ENCODE data around the gene CYBA. TPM values are rescaled to one million over a fixed set of nuclear protein-coding genes. Genes with fewer than 3 reads are reported as not detected.

Gene CYBA
- polyA plus RNA-seq, 3 donors: 1,168 to 2,376 (median 2,092) TPM

- Mint-ChIP-seq H3K36me3 (peaks cover 28 to 48% of the 10 kb centered on the region in 2 donors), H3K4me3 (peak overlapping the region; percentile 92 to 97), H3K27ac (peak overlapping the region; percentile 87 to 96 (median 94)), H3K27me3 (ENCODE audit: low read depth in 3 of 3) (peaks cover 0 to 2% (median 0%) of the 10 kb centered on the region in 3 donors), H3K4me1 (peaks cover 36% of the 10 kb centered on the region), H3K9me3 (peaks cover 0 to 4% (median 0%) of the 10 kb centered on the region in 7 donors)
- peak overlapping the region; percentile 83 to 97 for H3K27ac ChIP-seq (ENCODE audit: low read depth in 1 of 2, low read length in 2 of 2)
- WGBS (ENCODE audit: insufficient coverage): 56% methylated on average over 19 of the region's 20 CpGs
- H3K9ac ChIP-seq (ENCODE audit: insufficient read depth, low read length, poor library complexity, severe bottlenecking): peak overlapping the region; percentile 93
- intact Hi-C loops (cut with micrococcal nuclease): no loop called here
- peaks cover 62% of the 10 kb centered on the region for H3K79me2 ChIP-seq (ENCODE audit: insufficient read depth, low read length)
- peak overlapping the region; percentile 79 to 100 (median 81) for H3K4me3 ChIP-seq (replicated peaks in 1 of 3; ENCODE audit: low read depth in 2 of 3, low read length in 3 of 3)
- no peaks in the 10 kb centered on the region for H3K9me3 ChIP-seq (replicated peaks in 1 of 2; ENCODE audit: control insufficient read depth in 1 of 2, insufficient read depth in 1 of 2, low read length in 2 of 2)
- H3K27me3 ChIP-seq (ENCODE audit: control insufficient read depth in 2 of 2, insufficient read depth in 2 of 2, low read length in 2 of 2): no peaks in the 10 kb centered on the region
- H3K36me3 ChIP-seq (replicated peaks in 1 of 2; ENCODE audit: control insufficient read depth in 1 of 2, insufficient read depth in 2 of 2, low read length in 2 of 2): peaks cover 32 to 39% of the 10 kb centered on the region in 2 donors
- TF ChIP-seq CTCF (IDR thresholded peaks at IDR 0.05): no peak
- peaks cover 45 to 53% of the 10 kb centered on the region in 2 donors for H3K4me1 ChIP-seq (ENCODE audit: control insufficient read depth in 1 of 2, insufficient read depth in 2 of 2, low read length in 2 of 2)
- H4K20me1 ChIP-seq (ENCODE audit: insufficient read depth, low read length): peaks cover 64% of the 10 kb centered on the region
- H2AFZ ChIP-seq (ENCODE audit: insufficient read depth, low read depth, low read length, poor library complexity, severe bottlenecking): no peak overlapping the region
- H3K4me2 ChIP-seq (replicated peaks; ENCODE audit: extremely low read depth, low read length, poor library complexity, severe bottlenecking): peak overlapping the region; percentile 93
- no peak for DNase-seq
These were observed 1.5 kb downstream of the CYBA start for GRCh38 chr16:88649195-88649923.

GRCh38 chr16:88647178-88648070 lies 3.4 kb downstream of the CYBA start:
- Histone ChIP-seq H3K79me2 (ENCODE audit: insufficient read depth, low read length) (peaks cover 64% of the 10 kb centered on the region), H3K27me3 (ENCODE audit: control insufficient read depth in 2 of 2, insufficient read depth in 2 of 2, low read length in 2 of 2) (no peaks in the 10 kb centered on the region), H3K36me3 (replicated peaks in 1 of 2; ENCODE audit: control insufficient read depth in 1 of 2, insufficient read depth in 2 of 2, low read length in 2 of 2) (peaks cover 45 to 53% of the 10 kb centered on the region in 2 donors), H2AFZ (ENCODE audit: insufficient read depth, low read depth, low read length, poor library complexity, severe bottlenecking) (no peak overlapping the region), H3K9ac (ENCODE audit: insufficient read depth, low read length, poor library complexity, severe bottlenecking) (peak overlapping the region; percentile 32), H3K4me2 (replicated peaks; ENCODE audit: extremely low read depth, low read length, poor library complexity, severe bottlenecking) (peak overlapping the region; percentile 93), H4K20me1 (ENCODE audit: insufficient read depth, low read length) (peaks cover 84% of the 10 kb centered on the region), H3K27ac (ENCODE audit: low read depth in 1 of 2, low read length in 2 of 2) (peak overlapping the region; percentile 33 to 58), H3K4me3 (replicated peaks in 1 of 3; ENCODE audit: low read depth in 2 of 3, low read length in 3 of 3) (peak overlapping the region in 1 of 3 experiments; percentile 100), H3K4me1 (ENCODE audit: control insufficient read depth in 1 of 2, insufficient read depth in 2 of 2, low read length in 2 of 2) (peaks cover 45 to 57% of the 10 kb centered on the region in 2 donors), H3K9me3 (replicated peaks in 1 of 2; ENCODE audit: control insufficient read depth in 1 of 2, insufficient read depth in 1 of 2, low read length in 2 of 2) (no peaks in the 10 kb centered on the region)
- WGBS (ENCODE audit: insufficient coverage): 96% methylated on average over 11 of the region's 22 CpGs
- peaks cover 0 to 4% (median 0%) of the 10 kb centered on the region in 7 donors for H3K9me3 Mint-ChIP-seq
- H3K4me3 Mint-ChIP-seq: no peak overlapping the region
- peaks cover 0 to 2% (median 0%) of the 10 kb centered on the region in 3 donors for H3K27me3 Mint-ChIP-seq (ENCODE audit: low read depth in 3 of 3)
- peak overlapping the region in 4 of 7 donors; percentile 10 to 93 (median 33) for H3K27ac Mint-ChIP-seq
- intact Hi-C loops (cut with micrococcal nuclease): no loop called here
- H3K36me3 Mint-ChIP-seq: peaks cover 34 to 52% of the 10 kb centered on the region in 2 donors
- TF ChIP-seq CTCF (IDR thresholded peaks at IDR 0.05): no peak
- no peak for DNase-seq
- H3K4me1 Mint-ChIP-seq: peaks cover 39% of the 10 kb centered on the region

Data from CD14-positive monocyte (primary cell).